GM21528 (cell line): ENCODE measurements around the gene NR2F6.
"Not testable (repeated sequence)": the region's sequence is repeated elsewhere in the genome, so short reads cannot be mapped to it uniquely, and the experiment has no call there.

Experiments used
- ATAC-seq: cut with Tn5 transposase; IDR thresholded peaks from one replicate; pipeline ENCODE4 v1.9.1; 2021; ENCODE audit warnings: mild to moderate bottlenecking, moderate library complexity; ENCODE audit not compliant: unreplicated experiment, low FRiP score

NR2F6 gene

GRCh38 chr19:17214508-17215126 lies 31.1 kb downstream of the NR2F6 start:
- no peak for ATAC-seq

- no peak for ATAC-seq
Observed at GRCh38 chr19:17213334-17213733, 32.4 kb downstream of the NR2F6 start.

- ATAC-seq = no peak
Observed at GRCh38 chr19:17211547-17212446, 33.9 kb downstream of the NR2F6 start.

GRCh38 chr19:17210296-17210695 lies 35.4 kb downstream of the NR2F6 start:
- no peak for ATAC-seq

GRCh38 chr19:17209126-17210036 lies 36.3 kb downstream of the NR2F6 start:
- no peak for ATAC-seq

- ATAC-seq = no peak
Observed at GRCh38 chr19:17206736-17207581, 38.8 kb downstream of the NR2F6 start.

GRCh38 chr19:17205237-17206140 lies 40.2 kb downstream of the NR2F6 start:
- no peak for ATAC-seq

- no peak for ATAC-seq
Observed at GRCh38 chr19:17202713-17203112, 43.0 kb downstream of the NR2F6 start.

- no peak for ATAC-seq
Observed at GRCh38 chr19:17202249-17202648, 43.5 kb downstream of the NR2F6 start.

GRCh38 chr19:17200408-17201079 lies 45.2 kb downstream of the NR2F6 start:
- ATAC-seq = no peak

- no peak for ATAC-seq
Observed at GRCh38 chr19:17197666-17198065, 48.1 kb downstream of the NR2F6 start.

- no peak for ATAC-seq
Observed at GRCh38 chr19:17196610-17197009, 49.1 kb downstream of the NR2F6 start.

- ATAC-seq = no peak
Observed at GRCh38 chr19:17195106-17195505, 50.6 kb downstream of the NR2F6 start.

- no peak for ATAC-seq
Observed at GRCh38 chr19:17194608-17195007, 51.1 kb downstream of the NR2F6 start.

- no peak for ATAC-seq
Observed at GRCh38 chr19:17192751-17193150, 53.0 kb downstream of the NR2F6 start.

- not testable (repeated sequence) for ATAC-seq
Observed at GRCh38 chr19:17191736-17192135, 54.0 kb downstream of the NR2F6 start.

- no peak for ATAC-seq
Observed at GRCh38 chr19:17185590-17185989, 60.1 kb downstream of the NR2F6 start.

GRCh38 chr19:17184371-17184841 lies 61.3 kb downstream of the NR2F6 start:
- no peak for ATAC-seq
